Naive thymus-derived CD4-positive, alpha-beta T cell (primary cell): ENCODE measurements around the gene R3HCC1L. TPM values are rescaled to one million over a fixed set of nuclear protein-coding genes. Genes with fewer than 3 reads are reported as not detected.

ENCODE experiments used
- ATAC-seq: fragments of 150-1000 bp; cut with Tn5 transposase; 2 replicates; pipeline ENCODE4 v1.10.0; 2021; ENCODE audit warnings: mild to moderate bottlenecking, moderate library complexity
- CTCF ChIA-PET: fragments of 350-600 bp; sonication (Branson Sonifier 250); formaldehyde crosslinking; loops from one replicate; lab custom pipeline; 2021; ENCODE audit warnings: antibody characterized with exemption; lab: Charles Lee
- POLR2A ChIA-PET: fragments of 350-600 bp; sonication (Branson Sonifier 250); formaldehyde crosslinking; loops from one replicate; lab custom pipeline; 2021; ENCODE audit warnings: antibody characterized with exemption, inconsistent platforms; lab: Charles Lee
- DNase-seq, 9 donors: peaks; one replicate each; pipeline versions ENCODE4 v3.0.0 to v3.0.0-alpha.2; 2020 to 2022; ENCODE audit warnings: mixed read lengths in 1 of 9
- H3K27ac ChIP-seq: one replicate; pipeline ENCODE4 v1.7.0; 2013; ENCODE audit warnings: mild to moderate bottlenecking, low read depth, low read length, moderate library complexity
- H3K27me3 ChIP-seq, 2 donors: one replicate each; pipeline ENCODE4 v1.7.0; 2013; ENCODE audit warnings: low read length in 2 of 2, mild to moderate bottlenecking in 2 of 2, moderate library complexity in 2 of 2; ENCODE audit not compliant: control insufficient read depth in 2 of 2, insufficient read depth in 2 of 2
- H3K36me3 ChIP-seq, 3 experiments: 1 replicate in 2 of 3; 2 replicates in 1 of 3; pipeline ENCODE4 v1.7.0; 2013; ENCODE audit warnings: low read length in 3 of 3, mild to moderate bottlenecking in 3 of 3, moderate library complexity in 1 of 3; ENCODE audit not compliant: insufficient read depth in 3 of 3, control insufficient read depth in 2 of 3
- H3K4me1 ChIP-seq, 2 donors: one replicate each; pipeline ENCODE4 v1.7.0; 2013; ENCODE audit warnings: low read length in 2 of 2, mild to moderate bottlenecking in 2 of 2, moderate library complexity in 1 of 2; ENCODE audit not compliant: control insufficient read depth in 2 of 2, insufficient read depth in 2 of 2
- H3K4me3 ChIP-seq: 2 replicates; pipeline ENCODE4 v1.7.0; 2013; ENCODE audit warnings: mild to moderate bottlenecking, low read length
- H3K9me3 ChIP-seq, 3 experiments: 1 replicate in 2 of 3; 2 replicates in 1 of 3; pipeline ENCODE4 v1.7.0; 2013; ENCODE audit warnings: low read length in 3 of 3; ENCODE audit not compliant: control insufficient read depth in 2 of 3
- H3K27ac Mint-ChIP-seq, 9 donors: one replicate each; pipeline ENCODE4 v1.8.0; 2020 to 2022; ENCODE audit warnings: mixed read lengths in 9 of 9, mild to moderate bottlenecking in 8 of 9, moderate library complexity in 5 of 9, inconsistent platforms in 2 of 9
- H3K27me3 Mint-ChIP-seq, 5 donors: one replicate each; pipeline ENCODE4 v1.8.0; 2021 to 2022; ENCODE audit warnings: mixed read lengths in 5 of 5, mild to moderate bottlenecking in 1 of 5
- H3K36me3 Mint-ChIP-seq, 5 donors: one replicate each; pipeline ENCODE4 v1.8.0; 2020 to 2022; ENCODE audit warnings: mixed read lengths in 5 of 5, mild to moderate bottlenecking in 3 of 5, inconsistent platforms in 1 of 5
- H3K4me1 Mint-ChIP-seq, 7 donors: one replicate each; pipeline ENCODE4 v1.8.0; 2020 to 2022; ENCODE audit warnings: mixed read lengths in 7 of 7, mild to moderate bottlenecking in 3 of 7, inconsistent platforms in 1 of 7
- H3K4me3 Mint-ChIP-seq, 10 donors: one replicate each; pipeline ENCODE4 v1.8.0; 2020 to 2022; ENCODE audit warnings: mild to moderate bottlenecking in 10 of 10, mixed read lengths in 10 of 10, moderate library complexity in 6 of 10, inconsistent platforms in 2 of 10
- H3K9me3 Mint-ChIP-seq, 11 donors: one replicate each; pipeline ENCODE4 v1.8.0; 2020 to 2022; ENCODE audit warnings: mixed read lengths in 11 of 11, mild to moderate bottlenecking in 4 of 11, inconsistent platforms in 1 of 11, moderate library complexity in 1 of 11
- intact Hi-C, 2 donors: fragments of 100-400 bp; cut with micrococcal nuclease; formaldehyde crosslinking; loops; one replicate each; pipeline ENCODE4 v1.15.1; 2023
- polyA plus RNA-seq, 2 donors: library from polyadenylated mRNA; unstranded; fragments of 300-500 nt; fragmentation: Illumina TruSeq; gene quantifications; one replicate each; pipeline ENCODE4 v1.2.3, GENCODE V29; 2021
- total RNA-seq, 6 experiments: library from RNA in 5 of 6; stranded (reverse) in 5 of 6; gene quantifications; 1 replicate in 5 of 6; 2 replicates in 1 of 6; pipeline ENCODE4 v1.2.3 and lab custom pipeline; 2021 to 2026

R3HCC1L gene
- total and polyA plus RNA-seq, 7 experiments from 2014 or later = 9.6 to 25.3 (median 19.6) TPM

- Mint-ChIP-seq H3K4me1 (peaks cover 0 to 17% (median 6%) of the 10 kb centered on the region in 7 donors), H3K27ac (no peak overlapping the region), H3K36me3 (peaks cover 0 to under 1% (median 0%) of the 10 kb centered on the region in 5 donors), H3K27me3 (peaks cover 33 to 45% (median 43%) of the 10 kb centered on the region in 5 donors), H3K9me3 (no peaks in the 10 kb centered on the region), H3K4me3 (no peak overlapping the region)
- H3K36me3 ChIP-seq = no peaks in the 10 kb centered on the region
- H3K4me1 ChIP-seq = no peaks in the 10 kb centered on the region
- CTCF ChIA-PET = no interaction called here
- no peak overlapping the region for H3K4me3 ChIP-seq
- POLR2A ChIA-PET = interaction anchor here (0.7 kb wide), 1 partner anchor 525 kb away, joined by 3 read pairs; no protein-coding TSS in a partner anchor
- H3K27ac ChIP-seq = no peak overlapping the region
- DNase-seq (no peak), ATAC-seq (no peak)
- H3K9me3 ChIP-seq = no peaks in the 10 kb centered on the region
- H3K27me3 ChIP-seq = peaks cover 0 to 9% of the 10 kb centered on the region in 2 donors
- intact Hi-C loops = no loop called here
Measured at GRCh38 chr10:98265403-98266378, 131.2 kb downstream of the R3HCC1L start.

DNA sequence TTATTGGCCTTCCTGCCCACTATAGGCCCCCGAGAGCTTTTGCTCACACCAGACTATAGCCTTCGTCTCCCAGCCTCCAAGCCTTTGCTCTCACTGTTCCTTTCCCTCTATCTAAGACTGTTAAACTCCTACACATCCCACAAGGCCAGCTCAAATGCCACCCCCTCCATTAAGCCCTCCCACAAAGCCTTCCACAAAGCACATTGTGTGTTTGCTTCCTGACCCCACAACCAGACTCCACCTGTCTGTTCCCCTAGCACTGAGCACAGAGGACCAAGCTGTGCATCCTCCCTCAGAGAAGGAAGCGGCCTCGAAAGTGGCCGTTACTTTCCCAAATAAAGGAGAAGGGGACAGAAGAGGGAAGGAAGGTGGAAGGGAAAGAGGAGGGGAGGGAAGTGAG lies 132.2 kb downstream of the R3HCC1L start:
- no peaks in the 10 kb centered on the region for H3K9me3 Mint-ChIP-seq
- Histone ChIP-seq H3K4me3 (no peak overlapping the region), H3K4me1 (no peaks in the 10 kb centered on the region), H3K9me3 (no peaks in the 10 kb centered on the region), H3K36me3 (no peaks in the 10 kb centered on the region), H3K27me3 (peaks cover 0 to 9% of the 10 kb centered on the region in 2 donors), H3K27ac (no peak overlapping the region)
- H3K36me3 Mint-ChIP-seq = no peaks in the 10 kb centered on the region
- H3K27ac Mint-ChIP-seq = no peak overlapping the region
- intact Hi-C loops = no loop called here
- no peak for DNase-seq
- ChIA-PET CTCF (no interaction called here), POLR2A (no interaction called here)
- no peak for ATAC-seq
- H3K4me1 Mint-ChIP-seq = peaks cover 0 to 17% (median 6%) of the 10 kb centered on the region in 7 donors
- peaks cover 41 to 53% (median 50%) of the 10 kb centered on the region in 5 donors for H3K27me3 Mint-ChIP-seq
- H3K4me3 Mint-ChIP-seq = peak overlapping the region in 7 of 10 donors; percentile 16 to 72 (median 61)

GRCh38 chr10:98267069-98267893 lies 132.8 kb downstream of the R3HCC1L start:
- H3K9me3 ChIP-seq = no peaks in the 10 kb centered on the region
- H3K36me3 ChIP-seq = no peaks in the 10 kb centered on the region
- peaks cover 0 to 9% of the 10 kb centered on the region in 2 donors for H3K27me3 ChIP-seq
- H3K4me1 ChIP-seq = no peaks in the 10 kb centered on the region
- no peak overlapping the region for H3K4me3 ChIP-seq
- ChIA-PET POLR2A (no interaction called here), CTCF (no interaction called here)
- H3K36me3 Mint-ChIP-seq = no peaks in the 10 kb centered on the region
- H3K27ac ChIP-seq = no peak overlapping the region
- peaks cover 42 to 55% (median 53%) of the 10 kb centered on the region in 5 donors for H3K27me3 Mint-ChIP-seq
- peak overlapping the region; percentile 29 to 80 (median 66) for H3K4me3 Mint-ChIP-seq
- no peak overlapping the region for H3K27ac Mint-ChIP-seq
- ATAC-seq = no peak
- no peaks in the 10 kb centered on the region for H3K9me3 Mint-ChIP-seq
- DNase-seq = no peak
- H3K4me1 Mint-ChIP-seq = peaks cover 0 to 17% (median 6%) of the 10 kb centered on the region in 7 donors
- intact Hi-C loops = no loop called here

DNA sequence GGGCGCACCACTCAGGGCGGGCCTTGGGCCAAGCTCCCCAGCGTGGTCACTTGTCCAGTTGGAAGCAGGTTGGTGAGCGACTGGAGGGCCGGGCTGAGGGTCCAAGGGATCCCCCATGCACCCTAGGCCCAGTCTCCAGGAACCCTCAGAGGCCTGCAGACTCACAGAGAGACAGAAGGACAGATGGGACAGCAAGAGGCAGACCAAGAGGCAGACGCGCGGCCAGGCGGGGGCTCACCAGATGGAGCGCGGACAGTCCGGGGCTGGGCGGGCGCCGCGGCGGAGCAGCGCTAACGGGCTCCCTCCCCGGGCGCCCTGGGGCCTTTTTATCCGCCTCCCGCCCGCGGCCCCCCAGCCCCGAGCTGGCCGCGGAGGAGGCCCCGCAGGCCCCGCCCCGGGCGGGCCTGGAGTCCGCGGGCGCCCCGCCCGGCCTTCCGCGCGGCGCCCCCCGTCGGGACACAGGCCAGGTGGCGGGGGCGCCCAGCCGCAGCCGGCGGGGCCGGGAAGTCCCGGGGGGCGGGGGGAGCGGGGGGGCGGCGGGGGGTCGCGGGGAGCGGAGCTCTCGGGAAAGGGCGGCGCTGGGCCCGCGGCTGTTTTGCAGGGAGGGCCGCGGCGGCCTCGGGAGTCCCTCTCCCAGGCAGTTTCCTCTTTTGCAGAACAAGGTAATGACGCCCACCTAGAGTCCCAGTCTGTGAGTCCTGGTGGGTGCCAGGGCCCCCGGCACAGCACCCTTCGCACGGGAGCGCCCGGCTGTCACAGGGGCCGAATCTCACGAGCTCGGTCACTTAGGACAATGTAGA lies 133.6 kb downstream of the R3HCC1L start, which contains the start of gene LOXL4:
Gene LOXL4 (minus strand): TSS at position 301 of the 800 bp plus-strand sequence. CDS start 5,175 bp downstream, outside the sequence.
- Histone ChIP-seq H3K36me3 (no peaks in the 10 kb centered on the region), H3K4me3 (no peak within 1 kb of the TSS), H3K27ac (no peak within 1 kb of the TSS), H3K27me3 (peaks cover 0 to 9% of the 10 kb centered on the region in 2 donors), H3K4me1 (no peaks in the 10 kb centered on the region), H3K9me3 (no peaks in the 10 kb centered on the region)
- Mint-ChIP-seq H3K9me3 (no peaks in the 10 kb centered on the region), H3K4me1 (peaks cover 0 to 17% (median 6%) of the 10 kb centered on the region in 7 donors), H3K27me3 (peaks cover 42 to 61% (median 54%) of the 10 kb centered on the region in 5 donors), H3K4me3 (peak within 1 kb of the TSS; percentile 29 to 80 (median 67)), H3K36me3 (no peaks in the 10 kb centered on the region), H3K27ac (peak within 1 kb of the TSS in 1 of 9 donors; percentile 59)
- peak; percentile 66 for ATAC-seq
- ChIA-PET POLR2A (no interaction called here), CTCF (no interaction called here)
- intact Hi-C loops = no loop called here
- DNase-seq = no peak

DNA sequence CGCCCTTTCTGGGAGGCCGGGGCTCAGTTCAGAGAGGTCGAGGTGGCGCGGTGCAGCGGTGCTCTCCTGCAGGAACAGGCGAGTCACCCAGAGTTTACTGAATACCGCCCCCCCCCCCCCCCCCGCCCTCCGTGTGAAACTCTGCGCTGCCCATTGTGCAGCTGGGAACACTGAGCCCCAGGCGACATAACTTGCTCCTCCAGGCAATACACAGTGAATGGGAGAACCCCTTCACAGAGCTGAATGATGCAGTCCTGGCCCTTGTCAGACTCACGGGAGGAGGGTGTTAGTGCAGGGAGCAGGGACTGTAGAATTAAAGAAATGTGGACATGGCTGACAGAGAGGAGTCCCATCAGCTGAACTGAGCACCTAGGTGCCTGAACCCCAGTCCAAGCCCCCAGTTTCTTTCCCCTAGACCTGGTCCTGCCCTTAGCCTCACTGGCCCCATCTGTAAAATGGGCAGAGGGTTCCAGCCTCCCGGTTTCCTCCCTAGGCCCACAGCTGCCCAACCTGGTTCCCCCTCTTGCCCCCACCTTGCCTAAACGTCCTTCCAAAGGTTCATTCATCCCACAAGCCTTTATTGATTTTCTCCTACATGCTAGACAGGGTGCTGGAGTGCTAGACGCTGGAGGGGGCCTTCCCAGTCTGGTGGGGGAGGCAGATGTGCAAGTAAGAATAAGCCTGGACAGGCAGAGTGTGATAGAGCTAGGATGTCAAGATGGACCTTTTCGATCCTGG lies 134.4 kb downstream of the R3HCC1L start:
- Mint-ChIP-seq H3K36me3 (no peaks in the 10 kb centered on the region), H3K27ac (peak overlapping the region in 1 of 9 donors; percentile 59), H3K4me3 (peak overlapping the region; percentile 12 to 77 (median 61)), H3K4me1 (peaks cover 0 to 17% (median 6%) of the 10 kb centered on the region in 7 donors), H3K27me3 (peaks cover 42 to 68% (median 56%) of the 10 kb centered on the region in 5 donors), H3K9me3 (no peaks in the 10 kb centered on the region)
- H3K36me3 ChIP-seq = no peaks in the 10 kb centered on the region
- intact Hi-C loops = no loop called here
- H3K9me3 ChIP-seq = no peaks in the 10 kb centered on the region
- H3K27ac ChIP-seq = no peak overlapping the region
- no peaks in the 10 kb centered on the region for H3K4me1 ChIP-seq
- POLR2A ChIA-PET = no interaction called here
- H3K4me3 ChIP-seq = no peak overlapping the region
- no peak for DNase-seq
- peak; percentile 5 for ATAC-seq
- peaks cover 0 to 9% of the 10 kb centered on the region in 2 donors for H3K27me3 ChIP-seq
- CTCF ChIA-PET = no interaction called here
